ENCODE measurements around the gene PTTG2. TPM values are rescaled to one million over a fixed set of nuclear protein-coding genes. Genes with fewer than 3 reads are reported as not detected.

Gene PTTG2
- total RNA-seq, 4 donors from 2014 or later, result 2.0 TPM; not detected in 3

- no peaks in the 10 kb centered on the region for H3K27me3 ChIP-seq
- WGBS, 2 donors, result 93 to 98% methylated on average over 3 of the region's 3 CpGs
- intact Hi-C loops (cut with DNase I), result no loop called here
- DNase-seq, result no peak
- peaks cover 52 to 74% of the 10 kb centered on the region in 2 donors for H3K4me1 ChIP-seq
- H3K36me3 ChIP-seq, result no peaks in the 10 kb centered on the region
- TF ChIP-seq POLR2A (IDR thresholded peaks at IDR 0.05) (no peak), CTCF (IDR thresholded peaks at IDR 0.05) (no peak)
- H3K27ac ChIP-seq, result no peak overlapping the region
- no peaks in the 10 kb centered on the region for H3K9me3 ChIP-seq
- no peak overlapping the region for H3K4me3 ChIP-seq (replicated peaks in 1 of 3)
Observed at GRCh38 chr4:38008571-38009021, 48.4 kb downstream of the PTTG2 start.

- H3K4me3 ChIP-seq (replicated peaks in 1 of 3), result no peak overlapping the region
- no peak overlapping the region for H3K27ac ChIP-seq
Observed at GRCh38 chr4:38009421-38009820, 49.2 kb downstream of the PTTG2 start.

GRCh38 chr4:38009949-38010348 lies 49.8 kb downstream of the PTTG2 start:
- Histone ChIP-seq H3K4me1 (peaks cover 41 to 68% of the 10 kb centered on the region in 2 donors), H3K27ac (peak overlapping the region in 2 of 3 donors; percentile 1 to 6), H3K36me3 (peaks cover 4% of the 10 kb centered on the region in 2 donors), H3K9me3 (no peaks in the 10 kb centered on the region), H3K4me3 (replicated peaks in 1 of 3) (no peak overlapping the region), H3K27me3 (no peaks in the 10 kb centered on the region)
- DNase-seq, result no peak
- TF ChIP-seq POLR2A (IDR thresholded peaks at IDR 0.05) (no peak), CTCF (IDR thresholded peaks at IDR 0.05) (no peak)
- 75 to 82% methylated on average over 3 of the region's 3 CpGs for WGBS, 2 donors
- intact Hi-C loops (cut with DNase I), result no loop called here

More at GRCh38 chr4:38009421-38009820, 49.2 kb downstream of the PTTG2 start:
- Histone ChIP-seq H3K4me1 (peaks cover 46 to 73% of the 10 kb centered on the region in 2 donors), H3K27me3 (no peaks in the 10 kb centered on the region), H3K9me3 (no peaks in the 10 kb centered on the region), H3K36me3 (no peaks in the 10 kb centered on the region)
- TF ChIP-seq POLR2A (IDR thresholded peaks at IDR 0.05), result no peak
- no peak for TF ChIP-seq CTCF (IDR thresholded peaks at IDR 0.05)
- no peak for DNase-seq
- intact Hi-C loops (cut with DNase I), result no loop called here

Other genes starting within 250 kb of the PTTG2 start
- 10 to 100 TPM; 25.1 to 30.4 (median 25.5) TPM for gene PGM2, start 133.7 kb upstream of the PTTG2 start, total RNA-seq
- gene TBC1D1, start 69.3 kb upstream of the PTTG2 start, total RNA-seq, result 100 to 1,000 TPM; 192 to 284 (median 230) TPM

Data from thyroid gland (tissue), 4 donors.